HCT116 (cell line): ENCODE results near the gene PTOV1. TPM values are rescaled to one million over a fixed set of nuclear protein-coding genes. Genes with fewer than 3 reads are reported as not detected.

ENCODE experiments used
- ATAC-seq: fragments of 200-7000 bp; cut with Tn5 transposase; 2 replicates; pipeline ENCODE4 v1.9.1; 2020; ENCODE audit warnings: mild to moderate bottlenecking, moderate library complexity
- BruUV-seq: library from RNA; stranded (reverse); fragments of 400-500 nt; replicated peaks from 2 replicates; lab custom pipeline; 2021; lab: Mats Ljungman, UMichigan
- CTCF ChIA-PET: fragments of 300-600 bp; sonication (Branson Sonifier 250); formaldehyde crosslinking; loops from one replicate; lab custom pipeline; 2021; ENCODE audit warnings: antibody characterized with exemption; lab: Charles Lee
- POLR2A ChIA-PET: fragments of 300-600, 350-600 bp; sonication (Branson Sonifier 250); formaldehyde crosslinking; loops from one replicate; lab custom pipeline; 2021; ENCODE audit warnings: antibody characterized with exemption; lab: Charles Lee
- RAD21 ChIA-PET, 2 experiments: fragments of 300-600 bp; sonication (Branson Sonifier 250); formaldehyde crosslinking; loops; one replicate each; lab custom pipeline; 2023; ENCODE audit warnings: low total read pairs in 2 of 2; ENCODE audit not compliant: uncharacterized antibody in 2 of 2, unreplicated experiment in 2 of 2, low non-redundant PET in 1 of 2; lab: Charles Lee
- DNase-seq: peaks from one replicate; pipeline ENCODE4 v3.0.0-alpha.2; 2010; ENCODE audit warnings: low read depth, low spot score
- H2AFZ ChIP-seq: fragments of 200-600 bp; shearing (Covaris generic), sonication (generic); 2 replicates; pipeline ENCODE4 v1.6.1; 2017; ENCODE audit warnings: low read depth, mixed run types, mixed read lengths, antibody characterized with exemption, low read length; ENCODE audit not compliant: poor library complexity, severe bottlenecking
- H3K27ac ChIP-seq: 2 replicates; pipeline ENCODE4 v1.5.1; 2012; ENCODE audit warnings: low read depth, low read length
- H3K27me3 ChIP-seq: fragments of 200-600 bp; sonication (generic); 2 replicates; pipeline ENCODE4 v1.6.1; 2016; ENCODE audit warnings: mixed run types, low read length, mixed read lengths; ENCODE audit not compliant: insufficient read depth
- H3K36me3 ChIP-seq, 2 experiments: fragments of 200-500 bp in 1 of 2; fragments of 200-600 bp in 1 of 2; sonication (Bioruptor generic) in 1 of 2; sonication (generic) in 1 of 2; 2 replicates each; pipeline versions ENCODE4 v1.5.1 to v1.6.1; 2014 to 2016; ENCODE audit warnings: low read length in 2 of 2, inconsistent platforms in 1 of 2, mixed read lengths in 1 of 2, mixed run types in 1 of 2; ENCODE audit not compliant: insufficient read depth in 2 of 2, control insufficient read depth in 1 of 2
- H3K4me1 ChIP-seq, 2 experiments: fragments of 200-600 bp in 1 of 2; sonication (generic) in 1 of 2; 2 replicates each; pipeline versions ENCODE4 v1.5.1 to v1.6.1; 2012 to 2017; ENCODE audit warnings: low read length in 2 of 2, inconsistent platforms in 1 of 2, mild to moderate bottlenecking in 1 of 2, mixed read lengths in 1 of 2, mixed run types in 1 of 2, moderate library complexity in 1 of 2; ENCODE audit not compliant: insufficient read depth in 2 of 2, control insufficient read depth in 1 of 2
- H3K4me2 ChIP-seq: fragments of 200-600 bp; sonication (generic); 2 replicates; pipeline ENCODE4 v1.6.1; 2017; ENCODE audit warnings: mixed run types, low read length, mixed read lengths
- H3K4me3 ChIP-seq, 2 experiments: fragments of 200-600 bp in 1 of 2; sonication (generic) in 1 of 2; replicated peaks in 1 of 2; 2 replicates each; pipeline ENCODE4 v1.5.1; 2011 to 2016; ENCODE audit warnings: low read length in 2 of 2, control low read depth in 1 of 2, low read depth in 1 of 2, mild to moderate bottlenecking in 1 of 2, mixed read lengths in 1 of 2, mixed run types in 1 of 2
- H3K79me2 ChIP-seq: fragments of 200-600 bp; sonication (generic); 2 replicates; pipeline ENCODE4 v1.6.1; 2017; ENCODE audit warnings: mild to moderate bottlenecking, mixed run types, low read length, moderate library complexity, mixed read lengths; ENCODE audit not compliant: insufficient read depth
- H3K9ac ChIP-seq: fragments of 200-600 bp; sonication (generic); 2 replicates; pipeline ENCODE4 v1.6.1; 2016; ENCODE audit warnings: low read length, mixed read lengths
- H3K9me2 ChIP-seq: fragments of 200-600 bp; sonication (generic), shearing (Covaris generic); 2 replicates; pipeline ENCODE4 v1.6.1; 2017; ENCODE audit warnings: mixed run types, mild to moderate bottlenecking, moderate library complexity; ENCODE audit not compliant: insufficient read depth
- H3K9me3 ChIP-seq, 2 experiments: fragments of 200-500 bp in 1 of 2; fragments of 200-600 bp in 1 of 2; sonication (Bioruptor generic) in 1 of 2; sonication (generic) in 1 of 2; 2 replicates each; pipeline ENCODE4 v1.6.1; 2014 to 2017; ENCODE audit warnings: low read length in 2 of 2, mixed read lengths in 2 of 2, inconsistent platforms in 1 of 2, low read depth in 1 of 2, mild to moderate bottlenecking in 1 of 2, mixed run types in 1 of 2, moderate library complexity in 1 of 2; ENCODE audit not compliant: control insufficient read depth in 1 of 2, insufficient read depth in 1 of 2
- H4K20me1 ChIP-seq: fragments of 200-600 bp; sonication (generic), shearing (Covaris generic); 2 replicates; pipeline ENCODE4 v1.6.1; 2017; ENCODE audit warnings: mixed run types, mild to moderate bottlenecking, moderate library complexity; ENCODE audit not compliant: insufficient read depth
- ATF3 ChIP-seq: IDR thresholded peaks from 2 replicates; pipeline ENCODE4 v1.6.1; 2012
- CEBPB ChIP-seq: IDR thresholded peaks from 2 replicates; pipeline ENCODE4 v1.6.1; 2012; ENCODE audit warnings: low read depth
- RAD21 ChIP-seq: IDR thresholded peaks from 2 replicates; pipeline ENCODE4 v1.6.1; 2012; ENCODE audit warnings: low read depth, mild to moderate bottlenecking
- intact Hi-C: fragments of 100-400 bp; cut with micrococcal nuclease; formaldehyde crosslinking; loops from 2 replicates; pipeline ENCODE4 v1.10.0; 2022
- total RNA-seq: library from RNA; stranded (reverse); gene quantifications from one replicate; pipeline ENCODE4 v1.2.1, GENCODE V29; 2021; ENCODE audit not compliant: unreplicated experiment

PTOV1 gene
- total RNA-seq, 1 experiment from 2014 or later: 236 TPM

DNA sequence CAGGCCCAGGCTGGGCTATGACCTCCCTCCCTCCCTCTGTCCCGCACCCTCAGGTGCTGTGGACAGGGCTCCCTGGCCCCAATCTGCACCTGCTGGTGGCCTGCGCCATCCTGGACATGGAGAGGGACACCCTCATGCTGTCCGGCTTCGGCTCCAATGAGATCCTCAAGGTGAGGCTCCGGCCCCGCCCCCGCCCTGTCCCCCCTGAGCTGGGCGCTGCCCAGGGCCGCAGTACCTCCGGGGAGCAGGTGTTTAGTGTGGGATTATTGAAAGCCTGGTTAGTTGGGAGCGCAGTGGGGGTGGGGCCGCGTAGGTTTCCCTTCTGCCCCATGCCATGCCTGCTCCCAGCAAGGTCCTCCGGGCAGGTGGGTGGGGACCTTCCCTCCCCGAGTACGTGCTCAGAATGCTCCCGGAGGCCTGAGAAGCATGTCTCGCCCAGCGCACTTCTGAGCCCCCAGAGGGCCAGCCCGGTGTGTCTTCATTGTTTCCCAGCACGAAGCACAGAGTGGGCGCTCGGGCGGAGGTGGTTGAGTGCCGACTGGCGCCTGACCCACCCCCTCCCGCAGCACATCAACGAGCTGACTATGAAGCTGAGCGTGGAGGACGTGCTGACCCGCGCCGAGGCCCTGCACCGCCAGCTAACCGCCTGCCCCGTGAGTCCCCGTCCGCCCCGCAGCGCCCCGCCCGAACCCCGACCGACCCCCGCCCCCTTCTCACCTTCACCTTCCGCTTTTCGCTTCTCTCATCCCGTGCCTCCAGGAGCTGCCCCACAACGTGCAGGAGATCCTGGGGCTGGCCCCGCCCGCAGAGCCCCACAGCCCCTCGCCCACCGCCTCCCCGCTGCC, 36.9 kb downstream of the PTOV1 start:
- H2AFZ ChIP-seq: no peak overlapping the region
- no peak for DNase-seq
- ATAC-seq: no peak
- no peak overlapping the region for H3K9ac ChIP-seq
- peaks cover 4 to 7% of the 10 kb centered on the region in 2 experiments; a peak in 3 of 4 replicates for H3K36me3 ChIP-seq
- H3K79me2 ChIP-seq: no peaks in the 10 kb centered on the region
- POLR2A ChIA-PET: no interaction called here
- CTCF ChIA-PET: no interaction called here
- H3K9me3 ChIP-seq: peaks cover 0 to 2% of the 10 kb centered on the region in 2 experiments; a peak in 1 of 4 replicates
- no peaks in the 10 kb centered on the region for H3K9me2 ChIP-seq
- no peak overlapping the region for H3K4me2 ChIP-seq
- no peak for TF ChIP-seq RAD21
- H3K4me3 ChIP-seq: no peak overlapping the region
- no peak overlapping the region for H3K27ac ChIP-seq
- H3K27me3 ChIP-seq: no peaks in the 10 kb centered on the region
- peaks cover 6 to 24% of the 10 kb centered on the region in 2 experiments for H3K4me1 ChIP-seq
- no peaks in the 10 kb centered on the region for H4K20me1 ChIP-seq
- intact Hi-C loops: no loop called here
- no TSS peak for BruUV-seq
- RAD21 ChIA-PET: no interaction called here

GRCh38 chr19:49888510-49888824, 37.5 kb downstream of the PTOV1 start:
- Histone ChIP-seq H3K79me2 (no peaks in the 10 kb centered on the region), H3K9ac (no peak overlapping the region), H3K27me3 (no peaks in the 10 kb centered on the region), H3K9me2 (no peaks in the 10 kb centered on the region), H3K4me3 (no peak overlapping the region), H2AFZ (no peak overlapping the region), H3K36me3 (peaks cover 0 to 3% of the 10 kb centered on the region in 2 experiments; a peak in 2 of 4 replicates), H3K4me2 (no peak overlapping the region), H3K4me1 (peaks cover 6 to 24% of the 10 kb centered on the region in 2 experiments), H3K27ac (no peak overlapping the region), H4K20me1 (no peaks in the 10 kb centered on the region), H3K9me3 (no peaks in the 10 kb centered on the region)
- ATAC-seq (no peak), DNase-seq (no peak)
- POLR2A ChIA-PET: no interaction called here
- RAD21 ChIA-PET: no interaction called here
- TF ChIP-seq CEBPB: no peak
- TF ChIP-seq ATF3: no peak
- CTCF ChIA-PET: no interaction called here
- intact Hi-C loops: no loop called here
- no TSS peak for BruUV-seq
